PC-9 (cell line): ENCODE data around the gene ADAMTSL3. TPM values are rescaled to one million over a fixed set of nuclear protein-coding genes. Genes with fewer than 3 reads are reported as not detected.

ENCODE experiments used
- BruUV-seq: library from RNA; stranded (reverse); fragments of 400-500 nt; replicated peaks from 2 replicates; lab custom pipeline; 2021; lab: Mats Ljungman, UMichigan
- CTCF ChIA-PET: fragments of 300-600 bp; sonication (Branson Sonifier 250); formaldehyde crosslinking; loops from one replicate; lab custom pipeline; 2022; ENCODE audit warnings: antibody characterized with exemption; lab: Charles Lee
- POLR2A ChIA-PET: fragments of 300-600 bp; sonication (Branson Sonifier 250); formaldehyde crosslinking; loops from one replicate; lab custom pipeline; 2022; ENCODE audit warnings: antibody characterized with exemption; ENCODE audit not compliant: unreplicated experiment; lab: Charles Lee
- DNase-seq, 2 experiments: peaks; one replicate each; pipeline versions ENCODE4 v3.0.0 to v3.0.0-alpha.2; 2015 to 2022; ENCODE audit warnings: mixed read lengths in 1 of 2
- H2AFZ ChIP-seq: fragments of 200-600 bp; sonication (generic); 2 replicates; pipeline ENCODE4 v1.8.1; 2017; ENCODE audit warnings: antibody characterized with exemption
- H3F3A ChIP-seq: fragments of 200-600 bp; sonication (generic); 2 replicates; pipeline ENCODE4 v1.8.1; 2017; ENCODE audit warnings: antibody characterized with exemption, mild to moderate bottlenecking, low read depth; ENCODE audit not compliant: insufficient read depth
- H3K27ac ChIP-seq: fragments of 200-600 bp; sonication (generic); 2 replicates; pipeline ENCODE4 v1.6.1; 2016; ENCODE audit warnings: mixed run types
- H3K27me3 ChIP-seq: fragments of 200-600 bp; sonication (generic); 2 replicates; pipeline ENCODE4 v1.6.1; 2016; ENCODE audit warnings: low read depth, mixed run types; ENCODE audit not compliant: insufficient read depth
- H3K36me3 ChIP-seq: fragments of 200-600 bp; sonication (generic); 2 replicates; pipeline ENCODE4 v1.6.1; 2016; ENCODE audit warnings: low read depth, mixed run types
- H3K4me1 ChIP-seq: fragments of 200-600 bp; sonication (generic); replicated peaks from 2 replicates; pipeline ENCODE4 v1.6.1; 2016; ENCODE audit warnings: mixed run types; ENCODE audit not compliant: insufficient read depth
- H3K4me2 ChIP-seq: fragments of 200-600 bp; sonication (generic); 2 replicates; pipeline ENCODE4 v1.6.1; 2017; ENCODE audit warnings: mixed run types
- H3K4me3 ChIP-seq: fragments of 200-600 bp; sonication (generic); 2 replicates; pipeline ENCODE4 v1.6.1; 2016; ENCODE audit warnings: mixed run types
- H3K79me2 ChIP-seq: fragments of 200-600 bp; sonication (generic); 2 replicates; pipeline ENCODE4 v1.6.1; 2017; ENCODE audit warnings: low read depth, mixed run types
- H3K9me2 ChIP-seq: fragments of 200-600 bp; sonication (generic); 2 replicates; pipeline ENCODE4 v1.8.1; 2017; ENCODE audit warnings: mild to moderate bottlenecking; ENCODE audit not compliant: insufficient read depth
- H3K9me3 ChIP-seq: fragments of 200-600 bp; sonication (generic); 2 replicates; pipeline ENCODE4 v1.8.1; 2016; ENCODE audit warnings: low read depth; ENCODE audit not compliant: insufficient read depth
- H4K20me1 ChIP-seq: fragments of 200-600 bp; sonication (generic); 2 replicates; pipeline ENCODE4 v1.8.1; 2017; ENCODE audit not compliant: insufficient read depth
- CTCF ChIP-seq: fragments of 200-600 bp; sonication (generic); conservative IDR thresholded peaks from 2 replicates; pipeline ENCODE4 v1.6.1; 2017; ENCODE audit warnings: mixed run types, antibody characterized with exemption, mild to moderate bottlenecking, moderate library complexity
- EZH2 ChIP-seq: fragments of 200-600 bp; sonication (generic); IDR thresholded peaks from 2 replicates; pipeline ENCODE4 v1.8.0; 2017; ENCODE audit warnings: antibody characterized with exemption, low read depth
- intact Hi-C: fragments of 100-400 bp; cut with micrococcal nuclease; formaldehyde crosslinking; loops from one replicate; pipeline ENCODE4 v1.10.0; 2022; ENCODE audit not compliant: unreplicated experiment
- total RNA-seq: library from RNA; stranded (reverse); gene quantifications from 2 replicates; pipeline ENCODE4 v1.2.3, GENCODE V29; 2021

The ADAMTSL3 gene
- total RNA-seq, 1 experiment from 2014 or later = 5.0 TPM

GRCh38 chr15:83685916-83686332 is 32.0 kb downstream of the ADAMTSL3 start:
- DNase-seq = no peak

GRCh38 chr15:83688201-83688600 is 34.3 kb downstream of the ADAMTSL3 start:
- H4K20me1 ChIP-seq = no peaks in the 10 kb centered on the region
- H3K9me2 ChIP-seq = no peaks in the 10 kb centered on the region
- H3K79me2 ChIP-seq = no peaks in the 10 kb centered on the region
- H3K4me2 ChIP-seq = no peak overlapping the region
- H2AFZ ChIP-seq = no peak overlapping the region
- TF ChIP-seq CTCF (no peak), EZH2 (no peak)
- no peaks in the 10 kb centered on the region for H3F3A ChIP-seq
- ChIA-PET POLR2A (no interaction called here), CTCF (no interaction called here)
- no TSS peak for BruUV-seq
- intact Hi-C loops = no loop called here
- no peak overlapping the region for H3K4me3 ChIP-seq
- H3K36me3 ChIP-seq = no peaks in the 10 kb centered on the region
- no peak overlapping the region for H3K27ac ChIP-seq
- no peaks in the 10 kb centered on the region; the same call in 1 of the 2 replicates for H3K9me3 ChIP-seq
- H3K4me1 ChIP-seq = no peaks in the 10 kb centered on the region
- 0 out of 2 replicates have a peak, but pooled peaks cover 5% of the 10 kb centered on the region for H3K27me3 ChIP-seq
- DNase-seq = no peak

More at GRCh38 chr15:83685916-83686332, 32.0 kb downstream of the ADAMTSL3 start:
- Histone ChIP-seq H4K20me1 (no peaks in the 10 kb centered on the region), H3K4me2 (no peak overlapping the region), H3K27ac (no peak overlapping the region), H3K4me3 (no peak overlapping the region), H2AFZ (no peak overlapping the region), H3K9me2 (no peaks in the 10 kb centered on the region), H3K79me2 (no peaks in the 10 kb centered on the region), H3K4me1 (no peaks in the 10 kb centered on the region), H3K27me3 (0 out of 2 replicates have a peak, but pooled peaks cover 5% of the 10 kb centered on the region), H3K36me3 (no peaks in the 10 kb centered on the region), H3K9me3 (no peaks in the 10 kb centered on the region; the same call in 1 of the 2 replicates), H3F3A (no peaks in the 10 kb centered on the region)
- intact Hi-C loops = no loop called here
- CTCF ChIA-PET = no interaction called here
- POLR2A ChIA-PET = no interaction called here
- TF ChIP-seq CTCF (no peak), EZH2 (no peak)
- no TSS peak for BruUV-seq

GRCh38 chr15:83690676-83691075 is 36.8 kb downstream of the ADAMTSL3 start:
- H3K27me3 ChIP-seq = no peaks in the 10 kb centered on the region
- no peaks in the 10 kb centered on the region; the same call in 1 of the 2 replicates for H3K9me3 ChIP-seq
- H3K4me1 ChIP-seq = peaks cover 8% of the 10 kb centered on the region
- H3K36me3 ChIP-seq = no peaks in the 10 kb centered on the region
- H3K4me2 ChIP-seq = no peak overlapping the region
- ChIA-PET CTCF (no interaction called here), POLR2A (no interaction called here)
- no peak overlapping the region for H3K4me3 ChIP-seq
- no peak overlapping the region for H2AFZ ChIP-seq
- no peak overlapping the region for H3K27ac ChIP-seq
- DNase-seq = no peak
- intact Hi-C loops = no loop called here
- no peaks in the 10 kb centered on the region; the same call in 1 of the 2 replicates for H3F3A ChIP-seq
- no peaks in the 10 kb centered on the region for H3K9me2 ChIP-seq
- H4K20me1 ChIP-seq = no peaks in the 10 kb centered on the region
- TF ChIP-seq EZH2 (no peak), CTCF (no peak)
- no TSS peak for BruUV-seq
- H3K79me2 ChIP-seq = no peaks in the 10 kb centered on the region
